Kidney epithelial cell (primary cell): ENCODE measurements around the gene CLPSL2. TPM values are rescaled to one million over a fixed set of nuclear protein-coding genes. Genes with fewer than 3 reads are reported as not detected.
A peak's percentile ranks its signal among the peaks of the same experiment; 100 is the strongest.
"Not testable (repeated sequence)": the region's sequence is repeated elsewhere in the genome, so short reads cannot be mapped to it uniquely, and the experiment has no call there.

ENCODE experiments used
- DNase-seq: peaks from one replicate; pipeline ENCODE4 v3.0.0-alpha.2; 2010; ENCODE audit warnings: low read depth
- H3K27me3 ChIP-seq: 2 replicates; pipeline ENCODE4 v1.6.0; 2011; ENCODE audit warnings: low read length; ENCODE audit not compliant: control insufficient read depth, insufficient read depth
- H3K36me3 ChIP-seq: 2 replicates; pipeline ENCODE4 v1.5.1; 2011; ENCODE audit warnings: low read length; ENCODE audit not compliant: control insufficient read depth, insufficient read depth
- H3K4me3 ChIP-seq: 2 replicates; pipeline ENCODE4 v1.5.1; 2011; ENCODE audit warnings: low read depth, mild to moderate bottlenecking, control low read depth, low read length
- CTCF ChIP-seq: IDR thresholded peaks from 2 replicates; pipeline ENCODE4 v1.5.1; 2011; ENCODE audit warnings: mild to moderate bottlenecking, moderate library complexity, low read length, control low read depth, inconsistent platforms; ENCODE audit not compliant: insufficient read depth, poor library complexity, severe bottlenecking
- total RNA-seq: library from RNA; depleted of rRNA; stranded (reverse); fragments of >200 nt; gene quantifications from 2 replicates; pipeline ENCODE4 v1.2.3, GENCODE V29; 2015

The CLPSL2 gene
- total RNA-seq, 1 donor from 2014 or later, result not detected

GRCh38 chr6:35730745-35731413 lies 45.5 kb upstream of the CLPSL2 start:
- no peak for TF ChIP-seq CTCF
- H3K4me3 ChIP-seq, result peak overlapping the region; percentile 17
- H3K36me3 ChIP-seq, result no peaks in the 10 kb centered on the region
- DNase-seq, result no peak
- H3K27me3 ChIP-seq, result no peaks in the 10 kb centered on the region

- DNase-seq, result no peak
- TF ChIP-seq CTCF, result no peak
- Histone ChIP-seq H3K4me3 (peak overlapping the region; percentile 57), H3K36me3 (no peaks in the 10 kb centered on the region), H3K27me3 (no peaks in the 10 kb centered on the region)
Observed at GRCh38 chr6:35731414-35731735, 45.0 kb upstream of the CLPSL2 start.

- peak; percentile 3 for TF ChIP-seq CTCF
- Histone ChIP-seq H3K36me3 (no peaks in the 10 kb centered on the region), H3K27me3 (no peaks in the 10 kb centered on the region), H3K4me3 (peak overlapping the region; percentile 57)
- DNase-seq, result no peak
Observed at GRCh38 chr6:35731736-35732532, 44.5 kb upstream of the CLPSL2 start.

- H3K27me3 ChIP-seq, result no peaks in the 10 kb centered on the region
- no peaks in the 10 kb centered on the region for H3K36me3 ChIP-seq
- no peak overlapping the region for H3K4me3 ChIP-seq
- no peak for DNase-seq
- no peak for TF ChIP-seq CTCF
Observed at GRCh38 chr6:35733633-35734032, 42.8 kb upstream of the CLPSL2 start.

- DNase-seq, H3K27me3 ChIP-seq: not testable (repeated sequence)
Observed at GRCh38 chr6:35734319-35734718, 42.1 kb upstream of the CLPSL2 start.

GRCh38 chr6:35735452-35735851 lies 40.9 kb upstream of the CLPSL2 start:
- TF ChIP-seq CTCF, result no peak
- Histone ChIP-seq H3K27me3 (no peaks in the 10 kb centered on the region), H3K36me3 (no peaks in the 10 kb centered on the region), H3K4me3 (no peak overlapping the region)
- no peak for DNase-seq

More at GRCh38 chr6:35734319-35734718, 42.1 kb upstream of the CLPSL2 start:
- H3K36me3 ChIP-seq, H3K4me3 ChIP-seq: not testable (repeated sequence)
